ENCODE data around the gene HSD17B11. TPM values are rescaled to one million over a fixed set of nuclear protein-coding genes. Genes with fewer than 3 reads are reported as not detected.

Gene HSD17B11
- total and polyA plus RNA-seq, 2 of the 8 experiments (the other 6 are each of a cell fraction or from before 2014, with no cell fraction given), result 6.0 to 9.0 TPM

DNA sequence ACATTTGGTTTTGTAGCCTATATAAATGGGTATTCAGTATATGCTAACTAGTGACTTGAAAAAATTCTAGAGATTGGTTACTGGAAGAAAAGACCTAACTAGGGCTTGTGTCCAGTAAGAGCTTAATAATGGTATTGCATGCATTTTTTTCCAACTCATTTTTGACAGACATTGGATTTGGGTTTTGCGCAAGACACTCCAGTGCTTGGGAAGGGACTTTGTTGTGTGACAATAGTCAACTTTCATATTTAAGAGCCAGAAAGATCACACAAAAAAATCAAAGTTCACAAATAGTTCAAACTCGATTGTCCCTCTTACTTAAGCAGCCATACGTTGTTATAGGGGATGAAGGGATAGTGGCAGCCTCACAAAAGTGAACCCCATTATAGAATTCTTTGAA lies 1.2 kb upstream of the HSD17B11 start:
- Histone ChIP-seq H3K4ac (replicated peaks; ENCODE audit: insufficient read length, low read depth, low read length) (no peak overlapping the region), H3K23me2 (ENCODE audit: low read depth, low read length) (0 out of 2 replicates have a peak, but pooled peaks cover 3% of the 10 kb centered on the region), H2BK120ac (replicated peaks; ENCODE audit: low read depth, low read length) (no peak overlapping the region), H3K4me2 (ENCODE audit: insufficient read depth in 1 of 2, low read depth in 2 of 2, low read length in 2 of 2) (peak overlapping the region in 1 of 2 experiments; percentile 65; a peak in 1 of 4 replicates), H3K56ac (replicated peaks; ENCODE audit: insufficient read length, low read depth, low read length) (no peak overlapping the region), H2BK5ac (ENCODE audit: low read depth, low read length) (no peak overlapping the region), H3K79me2 (ENCODE audit: control insufficient read depth in 1 of 2, insufficient read depth in 2 of 2, low read length in 2 of 2) (no peaks in the 10 kb centered on the region; a peak in 1 of 4 replicates), H3K4me1 (replicated peaks in 1 of 4; ENCODE audit: control insufficient read depth in 3 of 4, insufficient read depth in 4 of 4, low read length in 3 of 4) (no peaks in the 10 kb centered on the region; a peak in 1 of 7 replicates), H3K27ac (ENCODE audit: low read depth, low read length) (no peak overlapping the region), H2AK5ac (ENCODE audit: low read depth, low read length) (no peak overlapping the region), H2AFZ (ENCODE audit: low read length) (no peak overlapping the region), H4K8ac (ENCODE audit: extremely low read depth, insufficient read depth, low read length) (no peak overlapping the region), H4K91ac (replicated peaks; ENCODE audit: insufficient read length, low read length) (no peak overlapping the region), H3K9me3 (ENCODE audit: insufficient read depth in 2 of 2, low read depth in 1 of 2, low read length in 1 of 2) (peaks cover 0 to 2% of the 10 kb centered on the region in 2 experiments; a peak in 1 of 4 replicates), H3K4me3 (ENCODE audit: extremely low read depth in 1 of 4, insufficient read depth in 2 of 4, low read depth in 3 of 4, low read length in 4 of 4) (no peak overlapping the region; a peak in 1 of 8 replicates), H3K79me1 (ENCODE audit: low read depth, low read length) (no peaks in the 10 kb centered on the region), H2BK20ac (ENCODE audit: low read length) (no peak overlapping the region), H3K18ac (ENCODE audit: extremely low read depth, low read length) (no peak overlapping the region), H3K23ac (ENCODE audit: insufficient read length) (no peak overlapping the region), H3K27me3 (replicated peaks in 1 of 4; ENCODE audit: control insufficient read depth in 3 of 4, extremely low read depth in 1 of 4, insufficient read depth in 3 of 4, low read length in 3 of 4) (no peaks in the 10 kb centered on the region), H4K20me1 (replicated peaks in 1 of 2; ENCODE audit: control insufficient read depth in 1 of 2, insufficient read depth in 2 of 2, low read length in 2 of 2) (peaks cover 0 to 1% of the 10 kb centered on the region in 2 experiments), H4K5ac (ENCODE audit: insufficient read length, low read depth, low read length) (no peak overlapping the region), H3K14ac (ENCODE audit: insufficient read length) (no peak overlapping the region), H3K36me3 (ENCODE audit: control insufficient read depth in 2 of 4, insufficient read depth in 4 of 4, low read length in 3 of 4) (no peaks in the 10 kb centered on the region; a peak in 2 of 8 replicates), H2BK12ac (ENCODE audit: low read depth, low read length) (no peak overlapping the region), H3K9ac (replicated peaks in 1 of 4; ENCODE audit: extremely low read depth in 1 of 4, low read depth in 3 of 4, low read length in 3 of 4) (0 out of 7 replicates have a peak overlapping the region, but pooled peaks of 1 of the 4 experiments have one; percentile 8), H2BK15ac (ENCODE audit: low read length) (no peak overlapping the region)
- WGBS, 2 experiments (ENCODE audit: extremely low coverage in 1 of 2, insufficient coverage in 1 of 2, insufficient read length in 1 of 2, insufficient replicate concordance in 2 of 2, low coverage in 1 of 2, low lambda C conversion rate in 2 of 2, missing lambda C conversion rate in 1 of 2), result 97% methylated on average over 3 of the region's 3 CpGs; no CpG with 5 or more reads in 1 of the 2 experiments
- ChIA-PET POLR2A (ENCODE audit: partially characterized antibody) (interaction anchor here (0.7 to 1.7 kb wide), 3 partner anchors 31 to 273 kb away, joined by 3 to 7 read pairs (median 3); partner anchors contain the start of gene NUDT9), CTCF (ENCODE audit: partially characterized antibody) (interaction anchor here (0.8 to 2.1 kb wide), 3 partner anchors 12 to 17 kb away, joined by 3 to 7 read pairs (median 4); no protein-coding TSS in a partner anchor)
- DNase-seq (ENCODE audit: low read depth in 1 of 2, low spot score in 2 of 2) (no peak), FAIRE-seq (no peak)
- TF ChIP-seq SIN3A (conservative IDR thresholded peaks at IDR 0.05 in 1 of 2, IDR thresholded peaks at IDR 0.05 in 1 of 2; ENCODE audit: low read depth in 1 of 2, low read length in 2 of 2), result no peak
- TF ChIP-seq CBX5 (IDR thresholded peaks at IDR 0.05; ENCODE audit: low read depth, low read length), result no peak
- no peak for TF ChIP-seq SUZ12 (IDR thresholded peaks at IDR 0.05; ENCODE audit: low read length)
- no peak for TF ChIP-seq KDM5A (IDR thresholded peaks at IDR 0.05; ENCODE audit: low read length)

Data from H1 (cell line).